RPMI8226 (cell line): ENCODE measurements around the gene WDR20.
"Not testable (repeated sequence)": the region's sequence is repeated elsewhere in the genome, so short reads cannot be mapped to it uniquely, and the experiment has no call there.

Experiments
- DNase-seq: peaks from one replicate; pipeline ENCODE4 v3.0.0-alpha.2; 2015

WDR20 gene

DNA sequence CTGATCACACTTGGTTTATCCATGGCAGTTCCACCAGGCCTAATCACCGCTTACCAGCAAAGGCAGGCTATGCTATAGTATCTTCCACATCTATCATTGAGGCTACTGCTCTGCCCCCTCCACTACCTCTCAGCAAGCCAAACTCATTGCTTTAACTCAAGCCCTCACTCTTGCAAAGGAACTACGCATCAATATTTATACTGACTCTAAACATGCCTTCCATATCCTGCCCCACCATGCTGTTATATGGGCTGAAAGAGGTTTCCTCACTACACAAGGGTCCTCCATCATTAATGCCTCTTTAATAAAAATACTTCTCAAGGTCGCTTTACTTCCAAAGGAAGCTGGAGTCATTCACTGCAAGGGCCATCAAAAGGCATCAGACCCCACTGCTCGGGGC, 104.1 kb downstream of the WDR20 start:
- DNase-seq: not testable (repeated sequence)

DNA sequence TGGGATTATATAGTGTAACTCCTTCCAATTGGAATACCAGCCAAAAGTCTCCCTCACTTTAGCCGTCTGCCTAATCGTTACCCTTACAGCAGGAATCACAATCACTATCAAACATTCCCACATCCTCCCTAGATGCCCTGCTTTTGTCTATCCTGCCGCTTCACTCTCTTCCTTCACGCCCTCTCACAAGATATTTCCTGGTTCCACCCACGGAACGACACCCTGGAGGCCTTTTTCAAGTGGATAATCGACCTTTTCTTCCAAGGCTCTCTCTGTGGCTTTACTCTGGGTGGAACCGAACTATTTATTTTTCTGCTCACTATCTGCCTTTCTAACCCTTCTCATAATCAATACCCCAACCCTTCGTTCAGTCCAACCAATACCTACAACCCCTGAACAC, 106.4 kb downstream of the WDR20 start:
- DNase-seq: no peak

DNA sequence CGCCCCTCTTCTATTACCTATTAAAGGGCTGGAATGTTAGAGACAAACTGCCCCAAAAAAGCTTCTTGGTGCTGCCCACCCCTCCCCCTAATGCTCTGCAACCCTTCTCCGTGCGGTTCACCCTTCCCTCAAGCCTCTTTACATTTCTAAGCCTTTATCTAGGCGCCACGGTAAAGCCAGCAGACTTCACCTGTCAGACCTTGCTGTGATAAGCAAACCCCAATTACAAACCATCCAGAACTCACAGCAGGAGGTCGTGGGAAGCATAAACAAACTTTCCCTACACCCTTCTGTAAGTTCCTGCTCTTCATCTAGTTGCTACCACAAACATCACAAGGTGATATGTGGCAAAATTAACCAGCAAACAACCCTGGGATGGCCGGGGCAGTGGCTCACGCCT, 108.4 kb downstream of the WDR20 start:
- no peak for DNase-seq

DNA sequence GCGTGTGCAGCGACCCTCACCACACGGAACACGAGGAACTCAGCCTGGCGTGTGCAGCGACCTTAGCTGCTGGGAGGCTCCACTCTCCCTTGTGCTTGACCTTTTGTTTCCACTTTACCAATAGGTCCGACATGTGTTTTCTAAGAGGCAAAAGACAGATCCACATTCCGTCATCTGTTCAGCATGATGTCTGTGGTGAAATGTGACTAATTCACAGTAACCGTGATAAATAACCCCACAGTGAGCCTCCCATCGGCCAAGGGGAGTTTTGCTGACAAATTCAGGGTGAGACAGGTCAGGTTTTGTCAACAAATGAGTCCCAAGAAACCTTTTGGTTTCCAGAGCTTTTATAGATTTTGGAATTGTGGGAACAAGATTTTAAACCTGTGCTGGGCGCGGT, 109.3 kb downstream of the WDR20 start:
- DNase-seq: no peak

DNA sequence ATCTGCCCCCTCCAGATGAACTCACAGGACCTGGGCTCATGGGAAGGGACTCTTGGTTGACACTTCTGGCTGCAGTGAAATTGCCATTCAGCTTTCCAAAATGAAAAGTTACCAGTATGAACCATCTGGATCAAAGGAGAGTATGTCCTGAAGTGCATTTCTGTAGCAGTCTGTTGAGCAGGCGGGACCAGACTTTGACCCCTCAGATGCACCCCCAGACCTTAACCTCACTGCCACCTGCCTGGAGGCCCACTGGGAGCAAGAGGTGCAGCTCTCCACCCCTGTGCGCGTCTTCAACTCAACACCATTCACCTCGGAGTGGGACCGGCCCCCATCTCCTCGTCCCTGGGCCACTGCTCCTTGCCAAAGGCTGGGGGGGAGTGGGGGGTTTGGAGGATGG, 110.3 kb downstream of the WDR20 start:
- DNase-seq: no peak

DNA sequence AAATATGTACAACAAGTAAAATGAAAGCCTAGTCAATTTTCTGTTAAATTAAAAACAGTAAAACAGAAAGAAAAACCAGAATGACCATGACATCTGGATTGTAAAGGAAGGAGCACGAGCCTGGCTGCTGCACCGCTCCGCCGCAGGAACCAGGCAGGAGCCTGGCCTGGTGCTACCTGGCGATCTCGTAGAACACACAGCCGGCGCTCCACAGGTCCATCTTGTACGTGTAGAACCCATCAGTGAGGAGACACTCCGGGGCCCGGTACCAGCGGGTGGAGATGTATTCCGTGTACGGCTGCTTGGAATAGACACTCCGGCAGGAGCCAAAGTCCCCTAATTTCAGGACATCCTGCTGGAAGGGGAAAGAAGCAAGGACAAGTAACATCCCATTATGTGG, 110.9 kb downstream of the WDR20 start:
- no peak for DNase-seq

DNA sequence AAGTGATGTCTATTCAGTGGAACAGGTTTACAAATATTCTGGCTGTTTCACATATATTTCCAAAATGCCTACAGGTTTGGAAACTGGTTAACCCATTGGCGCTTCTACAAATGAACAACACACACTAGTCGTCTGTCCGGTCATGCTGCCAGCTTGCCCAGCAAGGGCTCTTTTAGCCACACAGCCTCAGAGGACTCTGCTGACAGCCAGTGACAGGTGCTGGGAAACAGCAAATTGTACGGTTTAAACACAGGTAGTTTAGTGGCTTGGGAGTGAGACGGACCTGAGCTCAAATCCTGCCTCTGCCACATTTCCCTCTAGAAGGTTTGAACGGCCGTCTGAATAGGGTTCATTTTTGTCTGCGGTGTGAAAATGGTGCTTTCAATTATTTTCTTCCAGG, 111.5 kb downstream of the WDR20 start:
- no peak for DNase-seq

DNA sequence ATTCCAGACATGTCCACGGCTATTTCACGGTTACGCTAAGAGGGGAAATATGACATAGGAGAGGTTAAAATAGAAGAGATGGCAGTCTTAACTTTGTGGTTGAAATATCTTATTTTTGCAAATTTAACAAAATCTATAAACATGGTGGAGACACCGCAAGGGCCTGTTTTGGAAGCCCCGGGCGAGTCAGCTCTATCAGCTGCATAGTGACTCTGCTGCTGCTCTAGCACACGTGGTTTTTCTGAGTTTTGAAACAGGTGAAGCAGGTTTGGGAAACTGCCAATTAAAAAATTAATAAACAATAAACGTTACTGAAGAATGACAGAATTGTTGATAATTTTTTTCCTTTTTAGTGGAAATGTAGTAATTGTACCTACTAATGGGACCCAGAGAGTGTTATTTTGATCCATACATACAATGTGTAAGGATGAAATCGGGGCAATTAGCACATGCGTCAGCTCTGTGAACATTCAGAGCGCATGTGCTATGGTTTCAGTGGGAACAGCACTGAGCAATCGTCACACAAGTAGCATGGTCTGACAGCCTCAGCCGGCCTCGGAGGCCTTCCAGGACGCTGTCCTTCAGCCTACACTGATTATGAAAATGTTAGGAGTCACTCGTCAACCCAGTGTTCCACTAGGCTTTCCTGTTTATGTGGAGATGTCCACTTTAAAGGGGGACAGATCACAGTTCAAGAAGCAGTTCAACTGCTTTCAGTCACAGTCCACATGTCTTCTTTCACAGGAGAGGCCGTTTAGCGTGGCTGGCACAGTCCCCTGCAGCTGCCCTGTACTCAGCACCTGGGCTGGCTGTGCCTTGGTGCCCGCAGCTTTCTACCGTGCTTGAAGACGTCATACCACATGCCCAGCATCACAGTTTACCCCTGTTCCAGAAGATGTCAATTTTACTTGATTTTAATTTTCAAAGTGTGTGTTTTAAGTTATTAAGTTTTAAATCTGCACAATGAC, 113.4 kb downstream of the WDR20 start:
- no peak for DNase-seq

DNA sequence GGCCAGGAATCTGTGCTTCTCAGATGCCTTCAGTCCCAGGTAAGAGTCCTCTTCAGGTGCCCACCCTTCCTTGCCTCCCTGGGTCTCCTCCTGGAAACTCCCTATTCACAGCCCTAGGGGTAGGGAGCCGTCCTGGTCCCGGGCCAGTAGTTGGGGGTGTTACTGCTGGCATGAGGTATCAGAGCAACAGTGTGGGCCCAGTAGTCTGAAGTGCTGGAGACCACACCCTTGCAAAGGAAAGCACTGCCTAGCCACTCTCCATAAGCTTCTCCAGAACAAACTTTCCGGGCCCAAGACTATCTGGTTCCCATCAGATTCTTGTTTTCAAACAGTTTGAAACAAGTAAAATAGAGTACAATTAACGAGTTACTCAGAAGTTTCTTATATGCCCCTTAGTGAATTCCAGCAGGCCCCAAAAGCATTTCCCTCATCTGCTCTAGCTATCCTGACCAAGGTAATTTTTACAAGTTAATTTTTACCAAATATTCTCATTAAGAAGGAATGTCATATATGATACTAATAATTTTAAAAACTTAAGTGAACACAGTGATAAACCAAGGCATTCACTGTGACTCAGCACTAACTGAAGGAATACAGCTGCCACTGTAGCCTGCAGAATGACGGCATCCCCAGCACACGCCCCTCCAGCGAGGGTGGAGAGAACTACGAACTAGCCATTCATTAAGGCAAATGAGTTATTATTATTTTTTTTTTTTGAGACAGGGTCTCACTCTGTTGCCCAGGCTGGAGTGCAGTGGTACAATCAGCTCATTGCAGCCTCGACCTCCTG, 115.9 kb downstream of the WDR20 start:
- no peak for DNase-seq

DNA sequence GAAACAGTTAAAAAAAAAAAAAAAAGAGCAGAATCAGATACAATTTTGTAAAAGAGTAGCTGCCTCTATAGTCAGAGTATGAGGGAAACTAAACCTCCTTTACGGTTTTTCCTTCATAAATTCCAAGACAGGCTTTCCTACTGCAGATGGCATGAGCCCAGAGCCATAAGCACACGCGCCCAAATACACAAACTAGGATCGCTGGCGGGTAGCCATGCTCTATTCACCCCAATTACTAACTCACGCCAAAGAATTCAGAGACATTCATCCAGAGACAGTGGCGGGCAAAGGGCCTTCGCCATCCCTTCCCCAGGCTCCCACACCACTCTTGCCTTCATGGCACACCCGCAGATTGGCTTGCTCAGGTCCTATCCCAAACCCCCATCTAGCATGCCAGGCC, 117.0 kb downstream of the WDR20 start:
- DNase-seq: no peak

DNA sequence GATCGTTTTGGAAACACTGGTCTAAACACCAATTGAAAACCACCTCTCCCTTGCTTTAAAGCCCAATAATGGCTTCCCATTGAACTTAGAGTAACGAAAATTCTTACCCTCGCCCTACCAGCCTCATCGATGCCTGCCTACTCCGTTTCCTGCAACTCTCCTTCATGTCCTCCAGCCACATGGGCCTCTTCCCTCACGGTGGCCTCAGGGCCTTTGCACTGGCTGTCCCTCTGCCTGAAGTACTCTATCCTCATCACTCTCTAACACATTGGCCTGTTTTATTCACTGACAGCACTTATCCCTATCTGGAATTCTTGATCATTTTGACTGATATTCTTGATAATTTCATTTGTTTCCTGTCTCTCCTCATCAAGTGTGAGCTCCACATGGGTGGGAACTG, 118.4 kb downstream of the WDR20 start:
- no peak for DNase-seq
